HFFc6 (cell line): ENCODE data around the gene WNK2. TPM values are rescaled to one million over a fixed set of nuclear protein-coding genes. Genes with fewer than 3 reads are reported as not detected.
"Not testable (repeated sequence)": the region's sequence is repeated elsewhere in the genome, so short reads cannot be mapped to it uniquely, and the experiment has no call there.

Experiments used
- DNase-seq: peaks from one replicate; pipeline ENCODE4 v3.0.0-alpha.2; 2018
- H3K27ac Mint-ChIP-seq: 2 replicates; pipeline ENCODE4 v1.8.0; 2020; ENCODE audit warnings: mild to moderate bottlenecking, mixed read lengths
- H3K27me3 Mint-ChIP-seq: 2 replicates; pipeline ENCODE4 v1.8.0; 2021; ENCODE audit warnings: mild to moderate bottlenecking, moderate library complexity, mixed read lengths; ENCODE audit not compliant: insufficient read depth
- H3K36me3 Mint-ChIP-seq: 2 replicates; pipeline ENCODE4 v1.8.0; 2021; ENCODE audit warnings: low read depth, mixed read lengths
- H3K4me1 Mint-ChIP-seq: 2 replicates; pipeline ENCODE4 v1.8.0; 2020; ENCODE audit warnings: low read depth, mixed read lengths
- H3K4me3 Mint-ChIP-seq: 2 replicates; pipeline ENCODE4 v1.8.0; 2020; ENCODE audit warnings: mild to moderate bottlenecking, moderate library complexity, mixed read lengths
- H3K9me3 Mint-ChIP-seq: 2 replicates; pipeline ENCODE4 v1.8.0; 2020; ENCODE audit warnings: mild to moderate bottlenecking, mixed read lengths
- total RNA-seq, 6 experiments: library from RNA; stranded (reverse); fragmentation: NEBNext Ultra II Directional; extraction: Animal tissue kit (Norgen Biotek cat#: 25700); gene quantifications; 2 replicates in 1 of 6; 3 replicates in 5 of 6; pipeline ENCODE4 v1.2.3, GENCODE V29; 2021
- TF ChIP-seq, protein P1 (sequence below): fragments of 200-600 bp; sonication (generic); IDR thresholded peaks from 2 replicates; pipeline ENCODE4 v1.5.0; 2021; ENCODE audit warnings: antibody characterized with exemption, mild to moderate bottlenecking

The WNK2 gene
- total RNA-seq, 6 experiments from 2014 or later: not detected

DNA sequence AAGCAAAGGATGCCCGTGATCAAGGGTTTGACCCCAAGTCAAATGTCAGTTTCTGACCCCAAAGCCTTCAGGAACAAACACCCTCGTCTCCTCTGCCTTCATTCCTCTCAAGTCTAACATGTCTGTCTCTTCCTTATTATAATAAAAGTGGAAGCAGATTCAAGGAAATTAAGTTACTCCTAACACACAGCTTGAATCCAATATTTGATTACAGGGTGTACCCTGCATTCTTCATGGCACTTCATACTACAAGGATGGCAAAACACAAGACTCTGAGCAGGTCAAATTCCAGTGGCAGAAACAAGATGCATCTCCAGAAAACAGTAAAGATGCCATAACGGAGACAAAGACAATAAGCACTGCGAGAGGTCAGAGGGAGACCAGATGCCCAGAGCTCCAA, 148.4 kb downstream of the WNK2 start:
- Mint-ChIP-seq H3K4me1 (no peaks in the 10 kb centered on the region), H3K27me3 (peaks cover 4% of the 10 kb centered on the region), H3K27ac (no peak overlapping the region), H3K9me3 (peaks cover 9% of the 10 kb centered on the region), H3K36me3 (no peaks in the 10 kb centered on the region), H3K4me3 (no peak overlapping the region)
- DNase-seq: no peak
- TF ChIP-seq, protein P1, sequence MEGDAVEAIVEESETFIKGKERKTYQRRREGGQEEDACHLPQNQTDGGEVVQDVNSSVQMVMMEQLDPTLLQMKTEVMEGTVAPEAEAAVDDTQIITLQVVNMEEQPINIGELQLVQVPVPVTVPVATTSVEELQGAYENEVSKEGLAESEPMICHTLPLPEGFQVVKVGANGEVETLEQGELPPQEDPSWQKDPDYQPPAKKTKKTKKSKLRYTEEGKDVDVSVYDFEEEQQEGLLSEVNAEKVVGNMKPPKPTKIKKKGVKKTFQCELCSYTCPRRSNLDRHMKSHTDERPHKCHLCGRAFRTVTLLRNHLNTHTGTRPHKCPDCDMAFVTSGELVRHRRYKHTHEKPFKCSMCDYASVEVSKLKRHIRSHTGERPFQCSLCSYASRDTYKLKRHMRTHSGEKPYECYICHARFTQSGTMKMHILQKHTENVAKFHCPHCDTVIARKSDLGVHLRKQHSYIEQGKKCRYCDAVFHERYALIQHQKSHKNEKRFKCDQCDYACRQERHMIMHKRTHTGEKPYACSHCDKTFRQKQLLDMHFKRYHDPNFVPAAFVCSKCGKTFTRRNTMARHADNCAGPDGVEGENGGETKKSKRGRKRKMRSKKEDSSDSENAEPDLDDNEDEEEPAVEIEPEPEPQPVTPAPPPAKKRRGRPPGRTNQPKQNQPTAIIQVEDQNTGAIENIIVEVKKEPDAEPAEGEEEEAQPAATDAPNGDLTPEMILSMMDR: no peak

- peaks cover 9% of the 10 kb centered on the region; the same call in 1 of the 2 replicates for H3K36me3 Mint-ChIP-seq
- TF ChIP-seq, protein P1: no peak
- H3K27ac Mint-ChIP-seq: no peak overlapping the region
- H3K4me3 Mint-ChIP-seq: no peak overlapping the region
- peaks cover 4% of the 10 kb centered on the region for H3K27me3 Mint-ChIP-seq
- H3K9me3 Mint-ChIP-seq: peaks cover 32% of the 10 kb centered on the region
- no peaks in the 10 kb centered on the region for H3K4me1 Mint-ChIP-seq
- no peak for DNase-seq
These were observed 152.8 kb downstream of the WNK2 start for GRCh38 chr9:93336720-93337119.

DNA sequence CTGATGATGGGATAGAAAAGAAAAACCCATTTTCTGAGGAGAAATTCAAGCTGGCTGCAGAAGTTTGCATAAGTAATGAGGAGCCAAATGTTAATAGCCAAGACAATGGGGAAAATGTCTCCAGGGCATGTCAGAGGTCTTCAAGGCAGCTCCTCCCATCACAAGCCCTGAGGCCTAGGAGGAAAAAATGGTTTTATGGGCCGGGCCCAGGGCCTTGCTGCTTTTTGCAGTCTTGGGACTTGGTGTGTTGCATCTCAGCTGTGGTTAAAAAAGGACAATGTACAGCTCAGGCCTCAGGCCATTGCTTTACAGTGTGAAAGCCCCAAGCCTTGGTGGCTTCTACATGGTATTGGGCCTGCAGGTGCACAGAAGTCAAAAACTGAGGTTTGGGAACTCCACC, 154.3 kb downstream of the WNK2 start:
- H3K27ac Mint-ChIP-seq, H3K36me3 Mint-ChIP-seq, H3K4me3 Mint-ChIP-seq, H3K4me1 Mint-ChIP-seq, H3K27me3 Mint-ChIP-seq, DNase-seq: not testable (repeated sequence)
- peaks cover 32% of the 10 kb centered on the region for H3K9me3 Mint-ChIP-seq

- no peaks in the 10 kb centered on the region for H3K4me1 Mint-ChIP-seq
- DNase-seq: no peak
- peaks cover 32% of the 10 kb centered on the region for H3K9me3 Mint-ChIP-seq
- H3K4me3 Mint-ChIP-seq: no peak overlapping the region
- peaks cover 9% of the 10 kb centered on the region; the same call in 1 of the 2 replicates for H3K36me3 Mint-ChIP-seq
- no peak overlapping the region for H3K27ac Mint-ChIP-seq
- TF ChIP-seq, protein P1: no peak
- H3K27me3 Mint-ChIP-seq: peaks cover 13% of the 10 kb centered on the region; the same call in 1 of the 2 replicates
These were observed 156.2 kb downstream of the WNK2 start for GRCh38 chr9:93340091-93340490.

- H3K27ac Mint-ChIP-seq, DNase-seq, H3K4me3 Mint-ChIP-seq, H3K4me1 Mint-ChIP-seq: not testable (repeated sequence)
- peaks cover 14% of the 10 kb centered on the region for H3K36me3 Mint-ChIP-seq
- H3K27me3 Mint-ChIP-seq: peaks cover 26% of the 10 kb centered on the region
- H3K9me3 Mint-ChIP-seq: peaks cover 27% of the 10 kb centered on the region
These were observed 157.9 kb downstream of the WNK2 start for GRCh38 chr9:93341820-93342219.

DNA sequence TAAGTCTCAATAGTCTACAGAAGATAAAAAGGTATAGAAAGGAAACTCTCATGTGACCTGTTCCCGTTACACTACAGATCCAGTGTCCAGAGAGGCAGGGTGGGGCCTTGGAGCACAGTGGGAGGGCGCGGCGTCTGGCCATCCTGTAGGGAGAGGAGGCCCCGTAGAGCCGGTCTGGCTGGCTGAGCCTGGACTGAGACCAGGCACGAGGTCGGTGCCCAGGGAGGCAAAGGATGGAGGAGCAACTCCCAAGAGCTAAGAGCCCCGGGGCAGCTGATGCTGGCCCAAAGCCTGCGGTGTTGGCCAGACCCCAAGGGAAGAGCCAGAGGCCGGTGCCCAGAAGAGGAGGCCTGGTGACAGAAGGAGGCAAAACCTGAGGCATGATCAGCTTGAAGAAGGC, 158.5 kb downstream of the WNK2 start:
- Mint-ChIP-seq H3K9me3 (peaks cover 22% of the 10 kb centered on the region), H3K27me3 (peaks cover 29% of the 10 kb centered on the region), H3K36me3 (peaks cover 14% of the 10 kb centered on the region)
- not testable (repeated sequence) for H3K4me1 Mint-ChIP-seq, DNase-seq, H3K4me3 Mint-ChIP-seq, H3K27ac Mint-ChIP-seq

- Mint-ChIP-seq H3K4me3 (no peak overlapping the region), H3K36me3 (peaks cover 5% of the 10 kb centered on the region), H3K27ac (no peak overlapping the region), H3K9me3 (peaks cover 11% of the 10 kb centered on the region), H3K4me1 (no peaks in the 10 kb centered on the region), H3K27me3 (peaks cover 38% of the 10 kb centered on the region)
- TF ChIP-seq, protein P1: no peak
- DNase-seq: no peak
These were observed 159.7 kb downstream of the WNK2 start for GRCh38 chr9:93343663-93344062.
